Aorta (tissue), 5 donors: ENCODE measurements around the gene SAG. TPM values are rescaled to one million over a fixed set of nuclear protein-coding genes. Genes with fewer than 3 reads are reported as not detected.

Source experiments
- ATAC-seq: fragments of 200-7000 bp; cut with Tn5 transposase; one replicate; pipeline ENCODE4 v1.9.1; 2022; ENCODE audit warnings: moderate library complexity; ENCODE audit not compliant: low FRiP score
- DNase-seq, 2 donors: peaks; one replicate each; pipeline ENCODE4 v3.0.0-alpha.2; 2020
- H3K27ac ChIP-seq, 2 donors: one replicate each; pipeline ENCODE4 v1.5.1; 2013; ENCODE audit warnings: low read length in 2 of 2, mild to moderate bottlenecking in 2 of 2, moderate library complexity in 2 of 2, control low read depth in 1 of 2, inconsistent platforms in 1 of 2, low read depth in 1 of 2
- H3K27me3 ChIP-seq, 2 donors: one replicate each; pipeline ENCODE4 v1.6.1; 2013; ENCODE audit warnings: control low read depth in 1 of 2, low read length in 1 of 2, mild to moderate bottlenecking in 1 of 2, moderate library complexity in 1 of 2; ENCODE audit not compliant: insufficient read depth in 2 of 2, control insufficient read depth in 1 of 2
- H3K36me3 ChIP-seq, 2 donors: one replicate each; pipeline ENCODE4 v1.6.1; 2013; ENCODE audit warnings: control low read depth in 1 of 2, low read length in 1 of 2, mild to moderate bottlenecking in 1 of 2; ENCODE audit not compliant: insufficient read depth in 2 of 2, control insufficient read depth in 1 of 2
- H3K4me1 ChIP-seq, 2 donors: one replicate each; pipeline ENCODE4 v1.6.1; 2013; ENCODE audit warnings: low read length in 2 of 2, control low read depth in 1 of 2, mild to moderate bottlenecking in 1 of 2, moderate library complexity in 1 of 2; ENCODE audit not compliant: insufficient read depth in 2 of 2, control insufficient read depth in 1 of 2
- H3K4me3 ChIP-seq, 2 donors: one replicate each; pipeline ENCODE4 v1.5.1; 2013; ENCODE audit warnings: low read length in 2 of 2, control low read depth in 1 of 2, mild to moderate bottlenecking in 1 of 2
- H3K9me3 ChIP-seq: one replicate; pipeline ENCODE4 v1.6.1; 2013; ENCODE audit warnings: mild to moderate bottlenecking, low read length; ENCODE audit not compliant: control insufficient read depth
- WGBS, 2 donors: extraction: QIAGEN DNeasy Blood & Tissue Kit; methylation state at CpG; one replicate each; pipeline ENCODE4 v1.1.7; 2013; 5-methylcytosine and 5-hydroxymethylcytosine counted together
- intact Hi-C, 2 donors: fragments of 100-400 bp; cut with DNase I; formaldehyde crosslinking; loops; one replicate each; pipeline versions ENCODE4 v1.14.2 to v1.15.0; 2022
- polyA plus RNA-seq, 2 donors: library from polyadenylated mRNA; stranded (reverse); fragments of 200-250 nt; gene quantifications; one replicate each; pipeline ENCODE4 v1.2.3, GENCODE V29; 2013
- total RNA-seq, 2 donors: library from RNA; stranded (reverse); fragmentation: NEBNext Ultra II Directional; extraction: Animal tissue kit (Norgen Biotek cat#: 25700); gene quantifications; one replicate each; pipeline ENCODE4 v1.2.1, GENCODE V29; 2021
- donor health status: healthy with polysubstance abuse.
- donor health status: Bipolar disorder and iron deficiency.
- donor health status: DM: no; HTN: no; CAD: no.
- donor health status: DM: no; HTN: no; CAD: no.
- donor health status: DM: yes; HTN: yes; CAD: no.

SAG gene
- total and polyA plus RNA-seq, 4 donors = not detected

DNA sequence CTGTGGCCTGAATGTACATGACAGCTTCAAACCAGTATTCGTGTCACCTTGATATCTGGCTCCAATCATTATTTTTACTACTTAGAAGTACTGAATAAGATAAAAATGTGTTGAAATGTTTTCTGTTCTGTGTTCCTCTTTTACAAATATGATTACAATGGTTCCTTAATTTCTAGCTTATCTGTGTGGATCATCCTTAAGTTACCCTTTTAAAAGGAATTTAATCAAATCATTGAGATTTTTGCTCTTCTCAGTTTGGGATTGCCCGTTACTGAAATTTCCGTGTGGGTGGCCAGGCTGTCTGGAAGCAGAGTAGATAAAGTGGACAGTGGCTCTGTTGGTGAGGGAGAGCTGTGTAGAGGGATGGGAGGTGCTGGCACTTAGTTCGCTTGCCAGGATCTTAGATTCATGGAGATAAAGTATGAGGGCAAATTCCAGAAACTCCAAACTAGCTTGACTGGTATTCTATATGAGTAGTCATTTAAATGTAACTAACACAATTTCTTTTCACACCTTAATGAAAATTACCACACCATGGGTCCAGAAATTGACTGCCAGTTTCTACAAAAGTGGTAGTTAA lies 27.4 kb upstream of the SAG start:
- ATAC-seq = no peak
- Histone ChIP-seq H3K27me3 (no peaks in the 10 kb centered on the region), H3K27ac (no peak overlapping the region), H3K36me3 (peaks cover 15 to 22% of the 10 kb centered on the region in 2 donors), H3K4me1 (no peaks in the 10 kb centered on the region), H3K4me3 (no peak overlapping the region), H3K9me3 (no peaks in the 10 kb centered on the region)
- intact Hi-C loops = no loop called here
- DNase-seq = no peak
- 76 to 77% methylated on average over 4 of the region's 4 CpGs for WGBS, 2 donors

DNA sequence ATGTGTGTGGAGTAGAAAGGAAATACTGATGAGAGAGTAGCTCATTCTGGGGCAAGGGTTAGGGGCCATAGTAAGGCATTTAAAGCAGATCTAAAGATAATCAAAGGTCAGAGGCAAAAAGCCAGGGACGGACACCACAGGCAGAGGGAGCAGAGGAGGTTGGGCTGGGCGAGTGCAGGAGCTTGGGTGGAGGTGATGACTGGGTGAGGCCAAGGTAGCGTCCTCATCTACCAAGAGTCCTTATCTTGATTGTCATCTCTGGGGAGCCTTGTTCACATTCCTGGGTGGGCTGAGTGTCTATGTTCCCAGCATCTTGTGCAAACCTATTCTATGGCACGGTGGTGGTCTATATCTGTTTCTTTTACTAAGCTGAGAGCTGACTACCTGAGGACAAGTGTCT lies 26.1 kb upstream of the SAG start:
- DNase-seq (no peak), ATAC-seq (no peak)
- Histone ChIP-seq H3K27ac (no peak overlapping the region), H3K27me3 (no peaks in the 10 kb centered on the region), H3K4me3 (no peak overlapping the region), H3K36me3 (peaks cover 13 to 18% of the 10 kb centered on the region in 2 donors), H3K4me1 (no peaks in the 10 kb centered on the region), H3K9me3 (no peaks in the 10 kb centered on the region)
- intact Hi-C loops = no loop called here
- WGBS, 2 donors = 87 to 92% methylated on average over 4 of the region's 4 CpGs

DNA sequence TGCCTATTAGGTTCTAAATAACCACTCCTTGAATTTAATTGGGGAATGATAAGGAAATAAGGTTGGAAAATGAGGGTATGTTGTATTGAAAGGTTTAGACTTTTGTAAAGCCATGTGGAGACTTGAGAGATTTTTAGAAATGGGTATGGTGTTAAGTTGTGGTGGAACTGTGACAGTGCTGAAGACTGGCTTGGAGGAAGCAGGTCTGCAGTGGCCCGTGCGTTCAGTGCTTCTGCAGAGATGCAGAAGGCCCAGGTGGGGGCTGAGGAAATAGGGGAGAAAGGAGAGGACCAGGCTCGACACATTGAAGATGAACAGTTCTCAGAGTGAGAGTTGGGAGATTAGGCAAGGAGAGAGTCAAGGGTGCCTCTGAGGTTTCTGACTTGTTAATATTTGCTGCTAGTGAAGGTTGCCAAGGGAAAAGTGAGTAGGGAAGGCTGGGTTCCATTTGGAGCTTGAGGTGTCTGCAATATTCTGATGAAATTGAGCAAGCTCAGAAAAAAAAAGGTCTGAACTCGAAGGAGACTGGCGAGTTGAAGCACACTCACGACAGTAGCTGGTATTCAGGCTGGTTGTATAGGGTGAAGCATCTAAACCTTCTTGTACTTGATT lies 25.5 kb upstream of the SAG start:
- DNase-seq (no peak), ATAC-seq (no peak)
- Histone ChIP-seq H3K4me1 (no peaks in the 10 kb centered on the region), H3K27ac (no peak overlapping the region), H3K27me3 (no peaks in the 10 kb centered on the region), H3K4me3 (no peak overlapping the region), H3K36me3 (peaks cover 16 to 21% of the 10 kb centered on the region in 2 donors), H3K9me3 (no peaks in the 10 kb centered on the region)
- intact Hi-C loops = no loop called here
- WGBS, 2 donors = 92 to 94% methylated on average over 6 of the region's 6 CpGs

DNA sequence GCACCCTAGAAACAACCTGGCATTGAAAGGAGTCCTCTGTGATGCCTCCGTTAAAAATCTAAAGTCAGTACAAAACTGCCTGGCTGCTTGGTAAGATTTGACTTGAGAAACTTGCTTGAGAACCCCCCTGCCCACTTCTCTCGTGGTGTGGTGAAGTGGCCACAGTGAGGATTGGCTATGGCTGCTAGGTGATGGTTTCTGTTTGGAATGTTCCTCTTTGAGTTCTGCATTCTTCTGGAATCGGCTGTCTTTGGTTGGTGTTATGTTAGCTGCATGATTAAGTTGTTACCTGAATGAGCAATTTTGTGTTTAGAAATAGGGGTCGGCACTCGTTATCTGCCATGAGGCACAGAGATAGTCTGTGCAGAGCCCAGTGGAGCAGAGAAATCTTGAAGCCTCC lies 21.7 kb upstream of the SAG start:
- ATAC-seq (no peak), DNase-seq (no peak)
- no peak overlapping the region for H3K4me3 ChIP-seq
- no peaks in the 10 kb centered on the region for H3K4me1 ChIP-seq
- no peaks in the 10 kb centered on the region for H3K27me3 ChIP-seq
- H3K36me3 ChIP-seq = peaks cover 15 to 22% of the 10 kb centered on the region in 2 donors
- intact Hi-C loops = no loop called here
- H3K27ac ChIP-seq = no peak overlapping the region
- no peaks in the 10 kb centered on the region for H3K9me3 ChIP-seq
- 83 to 90% methylated on average over 5 of the region's 5 CpGs for WGBS, 2 donors

DNA sequence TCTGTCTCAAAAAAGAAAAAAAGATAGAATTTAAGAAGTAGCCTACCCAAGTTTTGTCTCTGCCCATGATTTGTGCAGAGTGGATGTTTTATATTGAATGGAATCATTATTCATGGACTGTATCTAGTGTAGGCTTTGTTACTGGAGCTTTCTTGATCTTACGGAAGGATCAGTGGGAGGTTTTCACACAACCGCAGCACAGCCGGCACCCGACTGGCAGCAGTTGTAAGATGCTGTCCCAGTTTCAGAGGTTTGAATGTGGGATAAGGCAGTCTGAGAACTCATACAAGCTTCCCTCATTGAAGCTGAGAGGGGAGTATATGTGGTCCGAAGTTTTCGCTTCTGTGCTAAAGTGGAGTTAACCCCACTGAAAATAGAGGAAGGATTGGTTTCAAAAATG lies 19.7 kb upstream of the SAG start:
- Histone ChIP-seq H3K4me1 (no peaks in the 10 kb centered on the region), H3K4me3 (no peak overlapping the region), H3K36me3 (peaks cover 19 to 23% of the 10 kb centered on the region in 2 donors), H3K9me3 (no peaks in the 10 kb centered on the region), H3K27ac (no peak overlapping the region), H3K27me3 (no peaks in the 10 kb centered on the region)
- intact Hi-C loops = no loop called here
- ATAC-seq (no peak), DNase-seq (no peak)
- WGBS, 2 donors = 93 to 97% methylated on average over 6 of the region's 6 CpGs

DNA sequence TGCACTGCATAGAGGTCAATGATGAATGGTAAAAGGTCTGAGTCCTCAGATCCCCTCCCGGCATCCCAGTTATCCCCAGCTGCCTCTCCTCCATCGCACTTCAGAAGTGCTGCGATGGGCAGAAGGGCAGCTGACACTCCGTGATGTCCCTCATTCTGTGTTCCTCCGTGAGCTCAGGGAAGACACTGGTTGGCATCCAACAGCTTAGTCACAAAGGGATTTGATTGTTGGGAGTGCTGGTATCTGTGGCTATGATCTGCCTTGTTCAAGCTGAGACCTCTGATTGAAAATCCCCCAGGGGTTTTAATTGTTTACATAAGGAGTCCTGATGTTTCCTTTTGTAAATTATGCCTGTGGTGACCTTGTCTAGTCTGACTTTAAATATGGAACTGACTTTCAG lies 19.0 kb upstream of the SAG start:
- Histone ChIP-seq H3K4me3 (no peak overlapping the region), H3K4me1 (no peaks in the 10 kb centered on the region), H3K9me3 (no peaks in the 10 kb centered on the region), H3K27me3 (no peaks in the 10 kb centered on the region), H3K27ac (no peak overlapping the region), H3K36me3 (peaks cover 22 to 23% of the 10 kb centered on the region in 2 donors)
- intact Hi-C loops = no loop called here
- 82 to 83% methylated on average over 5 of the region's 5 CpGs for WGBS, 2 donors
- ATAC-seq (no peak), DNase-seq (no peak)

DNA sequence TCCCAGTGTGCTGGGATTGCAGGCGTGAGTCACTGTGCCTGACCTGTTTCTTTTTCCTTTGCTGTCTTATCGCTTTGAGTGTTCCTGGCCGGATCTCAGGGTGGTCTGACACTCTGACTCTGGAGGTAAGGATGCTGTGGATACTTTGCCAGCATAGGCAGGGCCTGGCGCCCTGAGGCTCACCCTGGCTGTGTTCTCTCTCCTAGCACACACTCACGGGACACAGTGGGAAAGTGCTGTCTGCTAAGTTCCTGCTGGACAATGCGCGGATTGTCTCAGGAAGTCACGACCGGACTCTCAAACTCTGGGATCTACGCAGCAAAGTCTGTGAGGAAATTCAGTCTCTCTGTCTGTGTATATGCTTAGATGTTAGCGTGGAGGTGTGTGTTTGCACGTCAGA lies 18.0 kb upstream of the SAG start:
- H3K27ac ChIP-seq = no peak overlapping the region
- ATAC-seq (no peak), DNase-seq (no peak)
- intact Hi-C loops = no loop called here
- no peaks in the 10 kb centered on the region for H3K27me3 ChIP-seq
- no peak overlapping the region for H3K4me3 ChIP-seq
- H3K4me1 ChIP-seq = no peaks in the 10 kb centered on the region
- no peaks in the 10 kb centered on the region for H3K9me3 ChIP-seq
- WGBS, 2 donors = 82 to 85% methylated on average over 12 of the region's 12 CpGs
- H3K36me3 ChIP-seq = peaks cover 23 to 27% of the 10 kb centered on the region in 2 donors

DNA sequence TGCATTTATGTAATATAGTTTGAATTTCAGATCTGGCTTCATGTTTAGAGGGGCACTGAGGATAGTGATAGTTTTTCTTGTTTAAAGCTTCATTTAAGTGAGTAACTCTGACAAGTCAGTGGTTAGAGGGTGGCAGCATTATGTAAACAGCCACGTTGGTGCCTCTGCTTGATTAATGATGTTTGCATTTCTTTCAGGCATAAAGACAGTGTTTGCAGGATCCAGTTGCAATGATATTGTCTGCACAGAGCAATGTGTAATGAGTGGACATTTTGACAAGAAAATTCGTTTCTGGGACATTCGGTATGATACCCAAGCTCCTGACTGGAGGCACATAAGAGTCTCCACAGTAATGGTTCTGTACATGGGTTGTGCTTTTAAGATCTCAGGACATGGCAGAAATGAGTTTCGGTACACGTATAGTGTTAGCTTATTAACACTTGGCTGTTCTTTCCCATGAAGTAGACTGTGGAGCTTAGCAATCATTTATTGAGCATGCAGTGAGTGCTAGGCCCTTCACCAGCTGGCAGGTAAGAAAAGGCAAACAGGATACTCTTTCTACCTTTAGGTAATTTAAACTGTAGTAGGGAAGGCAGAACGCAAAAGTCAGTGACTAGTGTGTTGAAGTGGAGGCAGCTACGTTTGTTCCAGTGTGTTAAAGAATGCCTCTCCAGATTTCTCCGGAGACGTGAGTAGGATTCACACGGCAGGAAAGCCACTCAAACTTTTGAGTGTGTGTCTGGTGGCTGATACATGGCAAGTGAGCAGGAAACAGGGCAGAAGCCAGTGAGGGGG lies 17.4 kb upstream of the SAG start:
- Histone ChIP-seq H3K9me3 (no peaks in the 10 kb centered on the region), H3K4me3 (no peak overlapping the region), H3K27ac (no peak overlapping the region), H3K27me3 (no peaks in the 10 kb centered on the region), H3K4me1 (no peaks in the 10 kb centered on the region), H3K36me3 (peaks cover 19 to 24% of the 10 kb centered on the region in 2 donors)
- intact Hi-C loops = no loop called here
- 69 to 70% methylated on average over 10 of the region's 10 CpGs for WGBS, 2 donors
- ATAC-seq = no peak
- DNase-seq = no peak

DNA sequence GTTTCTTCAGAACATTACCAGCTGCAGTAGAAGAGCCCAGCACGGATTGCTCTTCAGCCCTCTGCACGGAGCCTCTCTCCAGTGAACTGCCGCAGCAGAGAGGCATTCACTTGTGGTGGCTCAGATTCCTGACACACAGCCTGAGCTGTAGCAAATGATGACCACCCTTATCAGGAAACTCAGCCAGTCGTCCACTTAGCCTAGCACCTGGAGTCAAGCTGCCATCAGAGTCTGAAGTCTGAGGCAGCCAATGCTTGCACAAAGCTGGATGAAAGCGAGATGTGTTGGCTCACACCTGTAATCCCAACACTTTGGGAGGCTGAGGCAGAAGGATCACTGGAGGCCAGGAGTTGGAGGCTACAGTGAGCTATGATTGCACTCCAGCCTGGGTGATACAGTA lies 11.7 kb upstream of the SAG start:
- ATAC-seq = no peak
- Histone ChIP-seq H3K27ac (no peak overlapping the region), H3K4me3 (no peak overlapping the region), H3K27me3 (no peaks in the 10 kb centered on the region), H3K4me1 (no peaks in the 10 kb centered on the region), H3K36me3 (peaks cover 9 to 12% of the 10 kb centered on the region in 2 donors), H3K9me3 (no peaks in the 10 kb centered on the region)
- DNase-seq = no peak
- intact Hi-C loops = no loop called here
- 85 to 88% methylated on average over 5 of the region's 5 CpGs for WGBS, 2 donors
